Spinal cord (tissue), 10 donors: ENCODE data around the gene ADGRL1. TPM values are rescaled to one million over a fixed set of nuclear protein-coding genes. Genes with fewer than 3 reads are reported as not detected.
"Not testable (repeated sequence)": the region's sequence is repeated elsewhere in the genome, so short reads cannot be mapped to it uniquely, and the experiment has no call there.

Source experiments
- DNase-seq, 6 donors: peaks; one replicate each; pipeline versions ENCODE4 v3.0.0 to v3.0.0-alpha.2; 2013 to 2015; ENCODE audit warnings: low spot score in 6 of 6, low read depth in 4 of 6
- H3K27ac ChIP-seq: one replicate; pipeline ENCODE4 v1.5.1; 2013; ENCODE audit warnings: low read depth, low read length, control low read depth
- H3K27me3 ChIP-seq: one replicate; pipeline ENCODE4 v1.6.1; 2013; ENCODE audit warnings: low read length; ENCODE audit not compliant: control insufficient read depth, insufficient read depth
- H3K36me3 ChIP-seq: one replicate; pipeline ENCODE4 v1.6.1; 2013; ENCODE audit warnings: low read length; ENCODE audit not compliant: control insufficient read depth, insufficient read depth
- H3K4me1 ChIP-seq: one replicate; pipeline ENCODE4 v1.6.1; 2013; ENCODE audit warnings: low read length; ENCODE audit not compliant: control insufficient read depth, insufficient read depth
- H3K4me3 ChIP-seq: one replicate; pipeline ENCODE4 v1.5.1; 2013; ENCODE audit warnings: low read depth, low read length, control low read depth
- H3K9me3 ChIP-seq: one replicate; pipeline ENCODE4 v1.6.1; 2013; ENCODE audit warnings: low read length; ENCODE audit not compliant: control insufficient read depth, insufficient read depth
- WGBS: methylation state at CpG from one replicate; pipeline ENCODE4 v1.1.5; 2013; ENCODE audit warnings: missing lambda C conversion rate; ENCODE audit not compliant: insufficient coverage; 5-methylcytosine and 5-hydroxymethylcytosine counted together
- polyA plus RNA-seq, 2 donors: library from polyadenylated mRNA; unstranded; fragments of 120-200 nt; gene quantifications; one replicate each; pipeline ENCODE4 v1.2.1, GENCODE V29; 2013; ENCODE audit not compliant: insufficient read length in 2 of 2
- total RNA-seq, 2 donors: library from RNA; depleted of rRNA in 1 of 2; stranded (reverse); fragments of 120-200 nt in 1 of 2; fragments of >200 nt in 1 of 2; gene quantifications; one replicate each; pipeline versions ENCODE4 v1.2.3 to v1.2.4, GENCODE V29; 2013 to 2014
- donor health status: healthy.

Gene ADGRL1
- total and polyA plus RNA-seq, 4 donors: 31.9 to 140 (median 92.0) TPM

DNA sequence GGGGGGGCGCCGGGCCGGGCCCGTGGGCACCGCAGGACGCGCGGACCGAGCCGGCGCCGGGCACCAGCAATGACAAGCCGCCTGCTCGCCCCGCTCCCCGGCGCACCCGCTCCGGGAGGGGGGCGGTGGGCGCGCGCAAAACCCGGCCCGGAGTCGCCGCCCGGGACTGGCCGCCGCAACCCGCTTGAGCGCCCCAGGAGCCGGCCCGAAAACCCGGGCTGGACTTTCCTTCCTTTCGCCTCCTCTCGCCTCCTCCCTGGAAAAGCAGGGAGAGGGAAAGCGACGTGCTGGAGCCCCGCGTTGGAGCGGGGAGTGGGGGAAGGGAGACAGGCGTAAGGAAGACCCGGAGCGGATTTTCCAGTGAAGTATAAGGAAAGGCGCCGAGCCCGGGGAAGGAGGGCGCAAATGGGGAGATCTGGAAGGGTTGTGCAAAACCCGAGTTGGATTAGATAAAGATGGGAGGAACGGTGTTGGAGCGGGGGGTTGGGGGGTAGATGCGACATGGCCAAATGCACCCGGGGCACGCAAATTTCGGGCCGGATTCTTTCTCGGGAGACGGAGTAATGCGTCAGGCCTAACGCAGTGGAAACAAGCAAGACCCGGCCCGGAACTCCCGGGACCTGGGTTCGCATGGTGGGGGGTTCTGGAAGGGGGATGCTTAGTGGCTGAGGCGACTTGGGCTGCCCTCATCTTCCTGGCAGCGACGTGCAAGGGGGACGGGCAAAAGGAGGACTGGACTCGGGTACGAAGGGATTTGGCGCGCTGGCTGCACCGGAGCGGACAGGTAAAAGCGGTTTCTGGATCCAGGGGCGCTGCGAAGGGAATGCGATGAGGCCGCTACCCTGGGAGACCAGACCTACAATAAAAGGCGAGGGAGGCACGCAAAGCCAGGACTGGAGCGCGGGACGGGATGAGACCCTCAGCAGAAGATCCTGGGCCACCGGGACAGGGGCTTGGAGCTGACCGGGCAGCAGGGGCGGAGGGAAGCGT, 1.1 kb upstream of the ADGRL1 start:
- H3K36me3 ChIP-seq, H3K27me3 ChIP-seq, H3K9me3 ChIP-seq: not testable (repeated sequence)
- 0% methylated on average over 79 of the region's 89 CpGs for WGBS
- Histone ChIP-seq H3K4me1 (peaks cover 56% of the 10 kb centered on the region), H3K27ac (peak overlapping the region; percentile 90), H3K4me3 (peak overlapping the region; percentile 58)
- DNase-seq: peak; percentile 96 to 99 (median 98)

- 0% methylated on average over 67 of the region's 67 CpGs for WGBS
- peak in 2 of 6 donors; percentile 36 to 55 for DNase-seq
- not testable (repeated sequence) for H3K4me3 ChIP-seq, H3K27ac ChIP-seq, H3K36me3 ChIP-seq, H3K9me3 ChIP-seq, H3K27me3 ChIP-seq
- H3K4me1 ChIP-seq: peaks cover 56% of the 10 kb centered on the region
These were observed 339 bp upstream of the ADGRL1 start for GRCh38 chr19:14206308-14206707.

DNA sequence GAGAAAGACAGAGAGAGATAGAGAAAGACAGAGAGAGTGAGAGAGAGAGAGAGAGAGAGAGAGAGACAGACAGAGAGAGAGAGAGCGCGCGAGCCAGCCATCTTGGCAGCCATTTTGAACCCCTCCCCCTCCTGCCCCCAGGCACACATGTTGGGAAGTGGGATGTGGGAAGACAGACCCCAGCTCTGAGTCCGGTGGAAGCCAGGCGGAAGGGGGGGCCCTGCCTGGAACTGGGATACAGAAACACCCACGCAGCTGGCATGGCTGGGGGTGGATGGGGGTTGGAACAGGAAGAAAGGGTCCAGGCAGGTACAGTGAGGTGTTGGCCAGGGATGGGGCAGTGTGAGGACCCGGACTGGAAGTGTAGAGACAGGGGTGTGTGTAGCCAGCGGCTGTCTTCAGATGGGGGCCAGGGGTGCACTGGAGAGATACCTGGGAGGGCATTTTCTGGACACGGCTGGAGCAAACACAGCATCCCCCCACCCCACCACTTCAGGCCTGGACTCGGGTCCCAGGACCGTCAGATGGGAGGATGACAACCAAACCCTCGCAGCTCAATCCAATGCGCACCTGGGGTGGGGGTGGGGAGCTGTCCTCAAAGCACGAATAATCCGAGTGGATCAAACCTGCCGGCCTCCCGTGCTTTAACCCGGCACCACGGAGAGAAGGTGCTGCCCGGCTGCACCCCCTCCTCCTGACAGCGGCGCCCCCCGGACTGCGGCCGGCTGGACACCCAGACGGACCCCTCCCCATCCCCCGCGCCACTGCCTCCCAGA, 1.1 kb downstream of the ADGRL1 start:
- Histone ChIP-seq H3K4me3 (peak overlapping the region; percentile 48), H3K4me1 (peaks cover 54% of the 10 kb centered on the region)
- WGBS: 2% methylated on average over 18 of the region's 28 CpGs
- not testable (repeated sequence) for H3K27me3 ChIP-seq, H3K36me3 ChIP-seq, H3K9me3 ChIP-seq, H3K27ac ChIP-seq
- peak in 2 of 6 donors; percentile 63 to 79 for DNase-seq

- H3K27me3 ChIP-seq: not testable (repeated sequence)
These were observed 1.8 kb downstream of the ADGRL1 start for GRCh38 chr19:14204219-14204618.

DNA sequence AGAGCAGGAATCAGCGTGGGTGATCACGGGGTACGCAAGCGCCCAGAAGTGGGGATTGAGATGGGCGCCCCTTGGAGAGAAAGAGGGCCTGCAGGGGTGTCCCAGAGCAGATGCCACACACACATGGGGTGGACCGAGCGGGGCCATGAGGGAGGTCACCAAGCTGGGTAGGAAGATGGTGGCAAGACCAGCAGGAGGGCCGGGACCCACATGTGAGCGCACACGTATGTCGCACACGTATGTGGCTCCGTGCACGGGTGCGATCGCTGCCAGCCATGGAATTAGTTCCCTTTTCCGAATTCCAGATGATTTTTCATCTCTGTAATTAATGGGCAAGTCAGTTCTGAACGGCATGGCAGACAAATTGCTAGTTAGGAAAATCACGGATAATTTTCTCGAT, 2.2 kb downstream of the ADGRL1 start:
- WGBS: 73% methylated on average over 4 of the region's 20 CpGs
- DNase-seq, H3K27ac ChIP-seq, H3K9me3 ChIP-seq, H3K27me3 ChIP-seq, H3K36me3 ChIP-seq: not testable (repeated sequence)
- Histone ChIP-seq H3K4me1 (peaks cover 48% of the 10 kb centered on the region), H3K4me3 (peak overlapping the region; percentile 48)

More at GRCh38 chr19:14204219-14204618, 1.8 kb downstream of the ADGRL1 start:
- not testable (repeated sequence) for DNase-seq, H3K9me3 ChIP-seq, H3K27ac ChIP-seq, H3K36me3 ChIP-seq
- H3K4me3 ChIP-seq: peak overlapping the region; percentile 48
- WGBS: 41% methylated on average over 4 of the region's 7 CpGs
- peaks cover 51% of the 10 kb centered on the region for H3K4me1 ChIP-seq

DNA sequence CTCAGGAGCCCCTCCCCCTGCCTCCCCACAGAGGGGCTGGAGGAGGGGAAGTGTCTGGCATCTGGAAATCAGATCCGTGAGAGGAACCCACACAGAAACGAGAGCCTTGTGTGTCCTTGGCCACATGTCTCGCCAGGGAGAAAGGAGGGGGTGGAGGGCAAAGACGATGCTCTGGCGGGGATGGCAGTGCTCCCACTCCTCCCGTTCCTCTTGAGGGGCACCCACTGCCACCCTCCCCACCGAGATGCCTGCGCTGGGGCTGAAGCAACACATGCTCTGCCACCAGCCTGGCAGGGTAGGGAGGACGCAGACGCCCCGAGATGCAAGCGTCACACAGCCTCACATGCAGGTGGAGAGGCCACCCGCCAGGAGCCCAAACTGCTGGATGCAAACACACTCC, 2.8 kb downstream of the ADGRL1 start:
- H3K36me3 ChIP-seq: peaks cover 12% of the 10 kb centered on the region
- no peaks in the 10 kb centered on the region for H3K9me3 ChIP-seq
- no peak for DNase-seq
- WGBS: 31% methylated on average over 10 of the region's 13 CpGs
- H3K4me1 ChIP-seq: peaks cover 42% of the 10 kb centered on the region
- no peak overlapping the region for H3K27ac ChIP-seq
- no peak overlapping the region for H3K4me3 ChIP-seq
- H3K27me3 ChIP-seq: no peaks in the 10 kb centered on the region

GRCh38 chr19:14201481-14201880, 4.5 kb downstream of the ADGRL1 start:
- 82% methylated on average over 3 of the region's 8 CpGs for WGBS
- H3K4me3 ChIP-seq, H3K27ac ChIP-seq, H3K27me3 ChIP-seq, DNase-seq, H3K9me3 ChIP-seq: not testable (repeated sequence)
- Histone ChIP-seq H3K4me1 (peaks cover 31% of the 10 kb centered on the region), H3K36me3 (peaks cover 13% of the 10 kb centered on the region)

GRCh38 chr19:14200147-14200841, 5.7 kb downstream of the ADGRL1 start:
- WGBS: 48% methylated on average over 6 of the region's 24 CpGs
- not testable (repeated sequence) for DNase-seq

More at GRCh38 chr19:14200147-14200841, 5.7 kb downstream of the ADGRL1 start:
- peaks cover 31% of the 10 kb centered on the region for H3K4me1 ChIP-seq
- H3K9me3 ChIP-seq, H3K27me3 ChIP-seq, H3K4me3 ChIP-seq, H3K27ac ChIP-seq: not testable (repeated sequence)
- peaks cover 16% of the 10 kb centered on the region for H3K36me3 ChIP-seq
